HG03432 (cell line): ENCODE data around the gene RNF151.
"Not testable (repeated sequence)": the region's sequence is repeated elsewhere in the genome, so short reads cannot be mapped to it uniquely, and the experiment has no call there.

Experiments used
- ATAC-seq: cut with Tn5 transposase; IDR thresholded peaks from one replicate; pipeline ENCODE4 v1.9.1; 2021; ENCODE audit warnings: mild to moderate bottlenecking, moderate library complexity; ENCODE audit not compliant: unreplicated experiment

Gene RNF151, protein sequence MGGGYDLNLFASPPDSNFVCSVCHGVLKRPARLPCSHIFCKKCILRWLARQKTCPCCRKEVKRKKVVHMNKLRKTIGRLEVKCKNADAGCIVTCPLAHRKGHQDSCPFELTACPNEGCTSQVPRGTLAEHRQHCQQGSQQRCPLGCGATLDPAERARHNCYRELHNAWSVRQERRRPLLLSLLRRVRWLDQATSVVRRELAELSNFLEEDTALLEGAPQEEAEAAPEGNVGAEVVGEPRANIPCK

DNA sequence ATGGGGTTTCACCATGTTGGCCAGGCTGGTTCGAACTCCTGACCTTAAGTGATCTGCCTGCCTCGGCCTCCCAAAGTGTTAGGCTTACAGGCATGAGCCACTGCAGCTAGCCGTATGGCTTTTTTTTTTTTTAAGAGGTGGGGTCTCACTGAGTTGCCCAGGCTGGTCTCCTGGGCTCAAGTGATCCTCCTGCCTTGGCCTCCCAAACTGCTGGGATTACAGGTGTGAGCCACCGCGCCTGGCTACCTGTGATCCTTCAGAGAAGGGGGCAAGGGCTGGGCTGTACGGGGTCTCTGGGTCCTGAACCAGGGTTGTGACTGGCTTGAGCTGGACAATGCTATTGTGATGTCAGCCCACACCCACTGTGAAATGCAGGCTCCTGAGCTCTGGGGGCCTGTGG is at the start of gene RNF151:
RNF151 (plus strand) TSS at position 397 of the 400 bp plus-strand sequence. CDS start 26 bp downstream, outside the sequence.
- no peak for ATAC-seq

DNA sequence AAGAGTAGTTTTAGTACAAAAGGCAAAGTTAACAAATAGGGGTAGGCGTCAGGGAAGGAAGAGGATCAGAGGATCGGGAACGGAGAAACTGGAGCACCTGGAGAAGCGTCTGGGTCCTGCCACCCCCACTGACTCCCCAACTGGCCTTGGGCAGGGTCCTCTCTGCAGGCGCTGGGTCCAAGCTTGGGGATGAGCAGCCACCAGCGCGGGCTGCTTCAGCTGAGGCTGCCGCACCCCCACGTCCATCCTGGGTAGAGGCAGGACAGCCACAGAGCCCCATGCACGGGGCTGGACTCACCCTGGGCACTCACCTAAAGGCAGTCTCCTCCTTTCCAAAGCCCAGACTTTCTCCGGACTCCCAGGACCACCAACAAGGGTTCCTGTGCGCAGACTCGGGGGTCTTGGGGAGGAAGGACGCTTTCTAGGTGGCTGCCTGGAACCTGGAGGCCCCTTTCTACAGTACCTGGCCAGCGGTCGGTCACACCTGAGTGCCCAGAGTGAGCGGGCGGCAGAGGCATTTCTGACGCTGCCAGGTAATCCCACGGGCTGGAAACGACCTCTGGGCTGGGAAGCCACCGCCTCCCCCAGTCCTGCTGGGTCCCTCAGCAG is 49.5 kb upstream of the RNF151 start:
- no peak for ATAC-seq

DNA sequence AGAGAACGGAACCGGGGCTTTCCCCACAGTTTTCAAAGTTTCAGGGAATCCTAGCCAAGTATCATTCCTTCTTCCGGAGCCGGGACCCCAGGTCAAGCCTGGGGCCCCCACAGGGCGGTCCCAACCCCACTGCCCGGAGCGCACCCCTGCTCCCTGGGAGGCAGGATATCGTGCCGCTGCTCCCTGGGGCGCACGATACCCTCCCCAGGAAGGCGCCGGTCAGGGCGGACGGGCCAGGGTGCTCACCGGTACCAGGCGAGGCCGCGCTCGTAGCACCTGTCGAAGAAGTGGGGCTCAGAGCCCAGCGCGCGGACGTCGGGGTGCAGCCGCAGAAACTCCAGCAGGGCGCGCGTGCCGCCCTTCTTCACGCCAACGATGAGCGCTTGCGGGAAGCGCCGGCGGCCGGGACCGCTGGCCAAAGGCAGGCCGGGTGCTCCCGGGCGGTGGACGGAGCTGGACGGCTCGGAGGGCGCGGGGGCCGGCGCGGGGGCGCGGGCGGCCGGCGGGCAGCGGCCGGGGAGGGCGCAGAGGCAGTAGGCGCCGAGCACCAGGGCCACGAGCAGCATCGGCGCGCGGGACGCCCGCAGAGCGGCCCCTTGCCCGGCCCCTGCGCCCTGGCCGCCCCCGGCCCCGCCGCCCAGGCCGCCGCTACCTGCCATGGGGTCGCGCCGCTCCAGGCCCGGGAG is 48.8 kb upstream of the RNF151 start:
- no peak for ATAC-seq

DNA sequence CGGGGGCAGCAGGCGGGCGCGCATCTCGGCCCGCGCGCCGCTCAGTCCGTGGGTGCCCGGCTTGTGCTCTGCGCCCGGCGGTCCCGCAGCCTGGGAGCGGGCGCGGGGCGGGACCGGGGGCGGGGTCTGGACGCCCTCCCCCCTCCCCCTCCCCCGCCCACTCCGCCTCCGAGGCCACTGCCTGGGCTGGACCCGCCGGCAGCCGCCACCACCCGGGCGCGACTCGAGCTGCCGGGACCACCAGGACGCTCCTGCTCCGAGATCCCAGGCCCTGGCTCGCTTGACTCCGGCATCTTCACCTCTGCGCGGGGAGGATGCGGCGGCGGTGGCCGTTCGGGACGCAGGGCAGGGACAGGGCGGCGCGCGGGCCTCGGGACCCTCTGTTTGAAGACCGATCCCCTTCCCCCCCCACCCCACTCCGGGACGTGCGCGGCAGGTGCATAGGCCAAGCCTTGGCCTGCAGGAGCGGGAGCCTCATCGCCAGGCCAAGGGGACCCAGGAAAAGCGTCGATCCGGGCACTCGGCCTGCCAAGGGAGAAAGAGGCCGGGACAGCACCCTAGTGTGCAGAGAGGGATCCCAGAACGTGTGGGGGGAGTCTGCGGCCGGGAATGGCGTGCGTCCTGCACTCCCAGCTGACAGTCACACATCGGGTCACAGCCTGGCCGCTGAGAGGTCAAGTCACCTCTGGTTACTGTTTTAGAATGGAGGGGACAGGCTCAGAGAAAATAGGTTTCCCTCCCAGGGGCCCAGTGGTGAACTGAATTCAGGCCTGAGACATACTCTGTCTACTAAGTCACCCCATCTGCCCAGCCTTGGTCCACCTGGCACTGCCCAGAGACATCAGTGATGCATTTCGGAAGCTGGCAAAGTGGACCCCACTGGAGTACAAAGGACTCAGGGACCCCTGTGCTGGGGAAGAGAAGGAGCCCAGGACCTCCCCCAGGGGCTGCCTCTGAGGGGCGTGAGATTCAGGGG is 48.0 kb upstream of the RNF151 start, which contains the start of gene HS3ST6:
HS3ST6 (minus strand) TSS at position 65 of the 976 bp plus-strand sequence. CDS start 92 bp downstream, outside the sequence.
- no peak for ATAC-seq

- ATAC-seq, result no peak
Observed at GRCh38 chr16:1919327-1919998, 47.2 kb upstream of the RNF151 start.

DNA sequence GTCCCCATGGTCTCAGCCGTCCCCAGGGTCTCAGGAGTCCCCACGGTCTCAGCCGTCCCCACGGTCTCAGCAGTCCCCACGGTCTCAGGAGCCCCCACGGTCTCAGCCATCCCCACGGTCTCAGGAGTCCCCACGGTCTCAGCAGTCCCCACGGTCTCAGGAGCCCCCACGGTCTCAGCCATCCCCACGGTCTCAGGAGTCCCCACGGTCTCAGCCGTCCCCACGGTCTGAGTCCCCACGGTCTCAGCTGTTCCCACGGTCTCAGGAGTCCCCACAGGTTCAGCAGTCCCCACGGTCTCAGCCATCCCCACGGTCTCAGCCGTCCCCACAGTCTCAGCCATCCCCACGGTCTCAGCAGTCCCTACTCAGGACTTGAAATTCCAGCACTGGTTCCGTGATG is 46.5 kb upstream of the RNF151 start:
- not testable (repeated sequence) for ATAC-seq

DNA sequence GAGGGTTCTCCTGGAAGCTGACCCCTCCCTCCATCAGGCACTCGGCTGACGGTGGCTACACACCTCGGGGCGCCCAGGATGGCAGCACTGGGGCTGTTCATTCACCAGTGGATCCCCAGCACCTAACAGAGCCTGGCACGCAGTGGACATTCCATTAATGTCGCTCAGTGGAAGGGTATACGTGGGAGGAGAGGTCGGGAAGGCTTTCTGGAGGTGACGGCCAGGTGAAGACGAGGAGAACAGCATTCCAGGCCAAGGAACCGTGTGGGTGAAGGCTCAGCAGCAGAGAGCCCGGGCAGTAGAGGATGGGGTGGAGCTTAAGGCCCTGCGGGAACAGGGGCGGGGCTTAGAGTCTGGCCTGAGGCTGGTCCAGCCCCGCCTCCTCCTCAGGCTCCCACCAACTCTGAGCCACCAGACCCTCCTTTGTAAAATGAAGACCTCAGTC is 45.9 kb upstream of the RNF151 start:
- ATAC-seq, result no peak

DNA sequence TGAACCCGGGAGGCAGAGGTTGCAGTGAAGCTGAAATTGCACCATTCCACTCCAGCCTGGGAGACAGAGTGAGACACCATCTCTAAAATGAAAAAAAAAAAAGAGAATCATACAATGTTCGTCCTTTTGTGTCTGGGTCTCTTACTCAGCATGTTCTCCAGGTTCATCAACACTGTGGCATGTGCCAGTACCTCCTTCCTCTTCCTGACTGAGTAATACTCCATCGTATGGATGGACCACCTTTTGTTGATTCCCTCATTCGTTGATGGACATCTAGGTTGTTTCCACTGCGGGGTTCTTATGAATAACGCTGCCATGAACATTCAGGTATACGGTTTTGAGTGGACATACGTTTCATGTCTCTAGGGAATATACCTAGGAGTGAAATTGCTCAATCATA is 44.3 kb upstream of the RNF151 start:
- ATAC-seq, result no peak

GRCh38 chr16:1923299-1924034 is 43.2 kb upstream of the RNF151 start:
- no peak for ATAC-seq

- ATAC-seq, result no peak
Observed at GRCh38 chr16:1924095-1924494, 42.6 kb upstream of the RNF151 start.

- no peak for ATAC-seq
Observed at GRCh38 chr16:1926271-1926670, 40.4 kb upstream of the RNF151 start.

DNA sequence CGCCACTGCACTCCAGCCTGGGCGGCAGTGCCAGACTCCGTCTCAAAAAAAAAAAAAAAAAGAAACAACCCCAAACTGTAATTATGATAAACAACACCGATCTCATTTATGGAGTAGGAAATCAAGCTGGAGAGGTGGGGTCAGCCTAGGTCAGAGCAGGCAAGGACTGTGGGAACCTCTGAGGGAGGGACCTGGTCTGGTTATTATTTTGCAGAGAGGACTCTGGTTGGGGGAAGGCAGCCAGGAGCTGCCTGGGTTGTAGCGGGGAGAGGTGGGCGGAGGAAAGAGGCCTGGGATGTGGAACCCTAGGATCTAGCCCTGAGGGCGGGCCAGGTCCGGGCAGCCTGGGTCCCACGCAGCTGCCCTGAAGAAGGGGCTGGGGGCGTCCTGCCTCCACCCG is 37.6 kb upstream of the RNF151 start:
- ATAC-seq, result peak; percentile 40

DNA sequence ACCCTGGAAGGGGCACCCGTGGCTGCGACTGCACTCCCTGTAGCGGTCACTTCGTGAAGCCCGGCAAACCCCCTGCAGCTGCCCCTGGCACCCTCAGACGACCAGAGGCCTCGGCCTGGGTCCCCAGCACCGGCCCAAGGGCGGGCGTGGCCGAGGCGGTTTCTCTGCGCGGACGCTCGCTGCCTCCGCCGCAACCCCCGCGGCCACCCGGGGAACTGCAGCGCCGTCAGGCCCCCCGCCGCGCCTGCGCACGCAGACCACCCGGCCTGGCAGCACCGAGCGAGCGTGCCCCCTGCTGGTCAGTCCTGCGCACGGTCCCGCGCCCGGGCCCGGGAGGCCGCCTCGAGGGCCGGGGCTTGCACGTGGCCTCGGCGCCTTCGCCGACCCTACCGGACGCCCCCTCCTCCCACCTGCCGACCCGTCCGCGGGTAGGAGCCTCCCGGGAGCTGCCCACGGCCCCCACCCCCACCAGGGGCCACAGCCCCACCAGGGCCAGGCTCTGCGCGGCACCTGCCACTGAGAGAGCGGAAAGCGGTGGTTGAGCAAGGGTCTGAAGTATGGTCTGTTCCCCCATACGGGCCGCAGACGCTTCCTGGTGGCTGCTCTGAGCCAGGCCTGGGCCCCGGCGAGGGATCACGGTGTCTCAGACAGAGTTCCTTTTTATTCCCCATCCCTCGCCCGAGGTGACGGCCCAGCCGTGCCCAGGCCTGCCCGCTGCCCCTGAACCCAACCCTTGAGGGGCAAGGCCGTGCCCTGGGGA is 36.9 kb upstream of the RNF151 start:
- ATAC-seq, result peak; percentile 90

GRCh38 chr16:1930338-1930720 is 36.3 kb upstream of the RNF151 start:
- no peak for ATAC-seq

GRCh38 chr16:1932050-1933028 is 34.3 kb upstream of the RNF151 start:
- ATAC-seq, result no peak

DNA sequence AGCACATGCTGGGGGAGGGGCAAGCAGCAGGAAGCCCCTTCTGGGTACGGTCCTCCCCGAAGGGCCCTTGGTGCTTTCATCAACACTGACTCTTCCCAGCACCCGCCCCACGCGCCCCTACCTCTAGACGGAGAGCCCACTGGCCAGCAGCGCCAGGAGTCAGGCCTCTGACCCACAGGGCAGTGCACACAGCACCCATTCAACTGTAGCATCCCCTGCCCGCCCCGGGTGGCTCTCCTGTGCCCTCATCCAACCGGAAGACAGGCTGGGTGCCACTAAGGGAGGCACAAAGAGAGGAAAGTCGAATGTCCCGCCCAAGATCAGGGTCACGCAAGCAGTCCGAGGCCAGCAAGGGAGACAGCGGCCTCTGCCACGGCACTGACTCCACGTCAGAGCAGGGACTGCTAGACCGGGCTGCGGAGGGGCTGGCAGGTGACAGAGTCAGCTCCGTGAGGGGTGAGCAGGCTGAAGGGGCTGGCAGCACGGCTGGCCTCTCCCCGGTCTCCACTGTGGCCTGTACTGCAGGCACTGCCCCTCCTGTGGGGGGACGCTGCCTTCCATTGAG is 33.5 kb upstream of the RNF151 start:
- no peak for ATAC-seq

GRCh38 chr16:1936945-1937479 is 29.6 kb upstream of the RNF151 start:
- ATAC-seq, result no peak
